NCI-H460 (cell line): ENCODE results near the gene RAPGEF2. TPM values are rescaled to one million over a fixed set of nuclear protein-coding genes. Genes with fewer than 3 reads are reported as not detected.
A peak's percentile ranks its signal among the peaks of the same experiment; 100 is the strongest.
"Not testable (repeated sequence)": the region's sequence is repeated elsewhere in the genome, so short reads cannot be mapped to it uniquely, and the experiment has no call there.

Experiments
- DNase-seq: peaks from one replicate; pipeline ENCODE4 v3.0.0-alpha.2; 2016; ENCODE audit warnings: low read depth; ENCODE audit errors: extremely low read depth
- total RNA-seq: library from RNA; depleted of rRNA; stranded (reverse); fragments of >200 nt; shearing (Covaris generic); gene quantifications from 2 replicates; pipeline ENCODE4 v1.2.3, GENCODE V29; 2014

Gene RAPGEF2
- total RNA-seq, 1 experiment from 2014 or later, result 69.5 TPM

DNA sequence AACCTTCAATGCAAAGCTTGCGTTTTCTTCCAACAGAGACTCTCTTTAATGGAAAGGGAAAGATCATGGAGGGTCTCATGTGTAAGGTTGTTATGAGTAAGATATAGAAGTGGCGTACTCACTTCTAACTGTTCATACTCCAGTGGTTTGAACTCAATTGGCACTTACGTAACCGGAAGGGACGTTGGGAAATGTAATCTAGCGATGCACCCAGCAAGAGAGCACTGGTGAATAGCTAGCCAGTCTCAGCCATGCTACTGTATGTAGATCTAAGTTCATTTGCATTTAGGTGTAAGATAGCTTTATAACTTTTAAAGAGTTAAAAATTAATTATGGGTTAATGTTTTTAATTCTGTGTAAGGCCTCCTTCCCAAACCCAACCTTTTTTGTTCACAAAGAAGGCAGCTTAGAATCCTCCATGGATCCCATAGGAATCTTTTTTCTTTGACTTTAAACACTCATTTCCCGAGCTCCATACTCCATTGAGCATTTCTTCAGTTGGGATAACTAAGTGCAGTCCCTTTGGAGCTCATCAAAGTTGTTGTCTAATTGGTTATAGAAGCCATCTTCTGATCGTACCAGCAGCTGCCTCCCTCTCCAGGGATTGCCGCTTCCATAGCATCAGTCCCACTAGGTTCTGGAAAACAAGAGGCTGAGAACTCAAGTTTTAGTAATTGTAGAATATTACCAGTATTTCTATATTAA lies 191.1 kb downstream of the RAPGEF2 start:
- DNase-seq, result no peak

DNA sequence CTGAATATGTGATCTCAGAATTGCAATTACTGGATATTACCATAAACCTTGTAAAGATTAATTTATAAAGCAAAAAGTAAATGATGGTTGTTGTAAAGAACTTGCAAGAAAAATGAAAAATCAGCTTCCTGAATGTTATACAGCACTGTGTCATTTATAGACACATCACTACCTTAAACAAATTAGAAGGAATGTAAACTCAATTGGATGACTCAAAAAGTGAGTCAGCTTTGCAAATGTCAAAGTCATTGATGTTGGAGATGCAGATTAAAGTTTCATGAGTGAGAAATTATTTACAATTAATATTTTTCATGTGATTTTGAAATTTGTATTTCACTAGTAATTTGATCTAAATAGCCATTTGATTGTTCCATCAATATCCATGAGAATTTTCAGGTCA lies 193.2 kb downstream of the RAPGEF2 start:
- peak; percentile 44 for DNase-seq

DNA sequence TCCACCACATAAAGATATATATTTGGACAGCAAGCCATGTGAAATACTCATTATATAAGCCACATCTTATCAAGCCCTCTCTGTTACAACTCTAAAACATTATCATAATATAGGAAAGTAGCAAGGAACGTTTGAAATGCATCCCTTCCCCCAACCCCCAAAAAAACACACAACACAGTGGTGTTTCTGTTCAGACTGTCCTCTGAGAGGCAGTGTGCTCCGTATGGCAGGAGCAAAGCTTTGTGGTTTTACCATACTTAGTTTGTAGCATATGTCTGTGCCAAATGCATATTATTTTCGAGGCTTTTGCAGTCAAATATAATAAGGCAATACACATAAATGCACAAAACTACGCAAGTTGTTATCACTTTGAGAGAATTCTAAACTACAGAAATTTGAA lies 194.2 kb downstream of the RAPGEF2 start:
- DNase-seq, result no peak

DNA sequence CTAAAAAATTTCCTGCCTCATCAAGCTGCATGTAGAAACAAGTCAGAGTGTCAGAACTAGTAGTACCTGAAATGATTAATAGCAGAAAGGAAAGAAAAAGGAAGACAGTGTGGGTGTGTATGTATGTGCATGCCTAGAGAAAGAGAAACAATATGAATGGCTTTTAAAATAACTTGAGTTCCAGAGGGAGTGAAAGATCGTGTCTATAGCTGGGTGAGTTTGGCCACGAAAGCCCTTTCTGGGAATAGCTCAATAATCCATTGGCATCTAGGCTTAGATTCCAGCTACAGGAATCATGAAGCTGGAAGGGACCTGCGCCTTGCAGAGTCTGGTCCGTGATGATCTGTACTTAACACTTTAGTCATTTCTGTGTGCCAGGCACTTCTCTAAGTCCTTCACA lies 195.6 kb downstream of the RAPGEF2 start:
- no peak for DNase-seq

DNA sequence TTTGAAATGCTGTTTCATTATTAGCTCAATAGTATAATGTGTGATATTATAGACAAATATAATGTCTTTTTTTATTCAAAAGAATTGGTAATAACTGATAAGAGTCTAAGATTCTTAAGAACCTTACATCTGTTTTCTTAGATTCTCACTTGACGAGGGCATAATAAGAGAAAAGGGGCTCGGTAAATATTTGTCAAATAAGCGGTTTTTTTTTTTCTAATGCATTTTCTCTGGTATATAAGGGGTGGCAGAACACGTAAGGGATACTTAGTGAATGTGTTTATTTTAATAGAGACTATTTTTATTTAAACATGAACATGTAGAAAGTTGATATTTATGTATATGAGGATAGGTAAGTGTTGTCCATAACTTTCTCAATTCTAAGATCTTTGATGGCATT lies 200.6 kb downstream of the RAPGEF2 start:
- DNase-seq, result no peak

DNA sequence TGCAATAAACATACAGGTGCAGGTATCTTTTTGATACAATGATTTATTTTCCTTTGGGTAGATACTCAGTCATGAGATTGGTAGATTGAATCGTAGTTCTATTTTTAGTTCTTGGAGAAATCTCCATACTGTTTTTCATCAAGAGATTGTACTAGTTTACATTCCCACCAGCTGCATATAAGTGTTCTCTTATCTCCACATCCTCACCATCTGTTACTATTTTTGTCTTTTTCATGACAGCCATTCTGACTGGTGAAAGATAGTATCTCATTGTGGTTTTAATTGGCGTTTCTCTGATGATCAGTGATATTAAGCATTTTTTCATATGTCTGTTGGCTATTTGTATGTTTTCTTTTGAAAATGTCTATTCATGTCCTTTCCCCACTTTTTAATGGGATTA lies 202.2 kb downstream of the RAPGEF2 start:
- no peak for DNase-seq

DNA sequence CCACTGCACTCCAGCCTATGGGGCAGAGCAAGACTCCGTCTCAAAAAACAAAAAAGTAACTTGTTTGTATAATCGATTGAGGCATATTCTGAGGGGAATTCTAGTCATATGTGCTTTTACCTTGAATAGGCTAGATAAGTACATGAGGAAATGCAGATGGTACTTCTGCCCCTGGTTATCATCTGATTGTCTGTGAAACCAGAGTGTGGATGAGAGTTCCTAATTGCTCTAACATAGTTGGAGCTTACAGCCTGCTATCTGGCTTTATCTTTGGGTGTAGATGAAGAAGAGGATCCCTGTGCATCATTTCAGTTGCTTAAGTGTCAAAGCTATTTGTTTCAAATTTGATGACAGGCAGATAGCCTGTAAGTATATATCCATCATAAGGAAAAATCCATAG lies 205.1 kb downstream of the RAPGEF2 start:
- DNase-seq, result no peak

DNA sequence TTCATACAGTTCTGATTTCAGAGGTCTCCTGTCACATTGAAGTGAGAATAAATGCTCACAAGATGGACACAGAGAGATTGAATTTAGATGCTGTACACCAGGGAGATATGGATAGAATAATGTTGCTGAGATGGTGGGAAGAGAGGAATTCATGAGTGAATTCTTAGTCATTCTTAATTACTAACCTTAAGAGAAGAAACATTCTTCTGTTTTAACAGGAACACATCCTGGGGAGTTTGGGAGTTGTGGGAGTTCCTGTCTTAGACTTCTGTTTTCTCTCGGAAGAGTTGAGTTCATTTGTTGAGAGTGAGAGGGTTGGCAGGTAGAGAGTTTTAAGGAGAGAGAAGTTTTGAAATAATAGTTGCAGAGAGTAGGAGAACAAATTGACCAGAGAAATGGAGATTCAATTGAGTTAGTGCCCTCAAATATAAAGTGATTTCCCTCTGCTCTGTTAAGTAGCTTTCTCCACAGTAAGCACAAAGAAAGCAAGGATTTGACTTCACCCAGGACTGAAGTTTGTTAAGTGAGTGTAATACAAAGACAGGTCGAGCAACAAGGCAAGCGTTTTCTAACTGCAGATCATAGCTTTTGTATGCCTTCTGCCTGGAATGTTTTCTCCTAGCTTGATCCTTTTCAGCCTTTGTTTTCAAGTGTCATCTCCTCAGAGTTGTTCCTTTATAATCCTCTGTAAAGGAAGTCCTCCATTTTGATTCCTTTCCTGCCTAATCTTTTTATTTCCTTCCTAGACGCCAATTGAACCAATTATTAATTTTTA lies 205.9 kb downstream of the RAPGEF2 start:
- DNase-seq, result no peak

DNA sequence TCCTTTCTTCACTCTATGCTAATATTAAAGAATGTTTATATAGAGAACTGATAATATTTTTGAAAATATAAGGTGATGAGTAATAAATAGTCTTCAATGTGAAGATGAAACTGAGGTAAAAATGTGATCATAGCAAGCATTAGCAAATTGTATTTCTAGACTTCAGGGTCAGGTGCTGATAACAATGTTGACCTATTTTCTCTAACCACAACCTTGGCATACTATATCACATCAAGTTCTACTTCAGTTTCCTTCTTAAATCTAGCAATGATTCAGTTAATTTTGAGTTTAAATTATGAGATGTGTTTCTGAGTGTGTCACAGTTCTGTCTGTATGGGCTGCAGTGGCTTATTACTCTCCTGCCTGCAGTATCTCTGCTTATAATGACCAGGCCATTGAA lies 209.4 kb downstream of the RAPGEF2 start:
- no peak for DNase-seq

DNA sequence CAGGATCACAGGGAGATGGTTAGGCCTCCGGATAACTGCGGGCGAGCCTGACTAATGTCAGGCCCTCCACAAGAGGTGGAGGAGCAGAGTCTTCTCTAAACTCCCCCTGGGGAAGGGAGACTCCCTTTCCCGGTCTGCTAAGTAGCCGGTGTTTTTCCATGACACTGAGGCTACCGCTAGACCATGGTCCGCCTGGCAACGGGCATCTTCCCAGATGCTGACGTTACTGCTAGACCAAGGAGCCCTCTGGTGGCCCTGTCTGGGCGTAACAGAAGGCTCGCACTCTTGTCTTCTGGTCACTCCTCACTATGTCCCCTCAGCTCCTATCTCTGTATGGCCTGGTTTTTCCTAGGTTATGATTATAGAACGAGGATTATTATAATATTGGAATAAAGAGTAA lies 213.0 kb downstream of the RAPGEF2 start:
- not testable (repeated sequence) for DNase-seq

DNA sequence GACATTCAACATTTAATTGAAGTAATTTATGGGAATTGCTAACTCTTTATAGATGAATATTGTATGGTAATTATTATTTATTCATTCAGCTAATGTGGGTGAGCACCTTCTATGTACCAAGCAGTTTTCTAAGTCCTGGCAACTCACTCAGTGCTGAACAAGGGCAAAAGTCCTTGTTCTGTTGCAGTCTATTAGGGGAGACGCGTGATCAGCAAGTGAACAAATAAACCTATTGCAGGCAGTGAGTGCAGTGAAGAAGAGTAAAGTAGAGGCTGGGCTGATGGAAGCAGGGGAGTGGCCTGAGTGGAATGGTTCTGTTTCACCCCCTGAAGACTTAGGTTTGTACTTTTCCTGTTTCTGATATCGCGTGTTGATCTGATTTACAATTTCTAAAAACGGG lies 214.3 kb downstream of the RAPGEF2 start:
- DNase-seq, result no peak

DNA sequence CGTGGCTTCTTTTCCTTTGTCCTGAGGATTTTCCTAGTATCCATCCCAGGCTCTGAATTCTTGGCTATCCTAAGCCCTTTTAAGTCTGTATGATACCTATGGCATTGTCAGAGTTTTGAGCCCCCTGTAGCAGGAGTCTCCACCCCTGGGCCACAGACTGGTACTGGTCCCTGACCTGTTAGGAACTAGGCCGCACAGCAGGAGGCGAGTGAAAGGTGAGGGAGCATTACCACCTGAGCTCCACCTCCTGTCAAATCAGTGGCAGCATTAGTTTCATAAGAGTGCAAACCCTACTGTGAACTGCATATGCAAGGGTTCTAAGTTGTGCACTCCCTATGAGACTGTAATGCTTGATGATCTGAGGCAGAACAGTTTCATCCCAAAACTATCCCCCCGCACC lies 216.1 kb downstream of the RAPGEF2 start:
- no peak for DNase-seq

DNA sequence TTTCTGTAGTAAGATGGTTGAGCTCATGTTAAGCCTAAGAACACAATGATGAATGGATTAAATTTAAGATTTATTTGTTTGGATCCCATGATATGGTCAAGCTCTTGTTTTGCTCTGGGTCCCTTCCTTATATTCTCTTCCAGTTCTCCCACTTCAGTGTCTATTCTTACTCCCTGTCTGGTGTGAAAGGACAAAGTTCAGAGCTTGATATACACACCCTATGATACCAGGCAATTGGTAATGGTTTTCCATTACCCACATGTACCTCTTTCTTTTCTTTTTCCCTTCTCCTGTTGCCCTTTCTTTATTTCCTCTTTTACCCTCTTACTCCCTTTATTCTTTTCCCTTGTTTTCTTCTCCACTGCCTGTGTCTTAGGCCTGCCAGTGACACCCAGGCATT lies 223.6 kb downstream of the RAPGEF2 start:
- no peak for DNase-seq

DNA sequence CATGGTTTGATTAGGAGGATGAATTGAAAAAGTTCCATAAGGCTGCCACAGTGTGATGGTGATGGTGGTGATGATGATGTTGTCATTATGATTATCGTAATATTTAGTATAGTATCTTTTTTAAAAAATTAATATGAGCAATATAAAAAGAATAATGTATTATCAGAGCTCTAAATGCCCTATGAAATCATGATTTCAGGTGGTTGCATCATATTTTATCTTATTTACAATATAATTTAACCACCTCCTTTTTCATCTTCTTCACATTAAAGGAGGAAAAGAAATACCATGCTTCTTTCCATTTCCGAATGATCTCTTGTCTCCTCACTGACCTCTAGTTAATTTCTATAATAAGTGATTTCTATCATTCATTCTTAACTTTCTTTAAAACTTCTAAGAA lies 225.9 kb downstream of the RAPGEF2 start:
- DNase-seq, result peak; percentile 3

DNA sequence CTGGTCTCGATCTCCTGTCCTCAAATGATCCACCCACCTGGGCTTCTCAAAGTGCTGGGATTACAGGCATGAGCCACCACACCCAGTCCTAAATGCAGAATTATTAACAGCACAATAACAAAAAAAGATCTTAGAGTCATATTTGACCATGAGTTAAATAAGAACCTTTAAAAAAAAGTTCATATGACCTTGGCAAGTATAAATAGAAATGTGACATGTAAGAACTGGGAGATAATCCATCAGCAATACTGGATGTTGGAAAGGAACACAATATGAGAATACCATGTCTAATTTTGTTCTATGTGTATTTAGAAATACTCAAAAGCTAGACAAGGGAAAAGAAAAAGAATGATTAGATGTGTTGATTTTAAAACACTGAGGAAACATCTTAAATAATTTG lies 231.6 kb downstream of the RAPGEF2 start:
- DNase-seq, result no peak

DNA sequence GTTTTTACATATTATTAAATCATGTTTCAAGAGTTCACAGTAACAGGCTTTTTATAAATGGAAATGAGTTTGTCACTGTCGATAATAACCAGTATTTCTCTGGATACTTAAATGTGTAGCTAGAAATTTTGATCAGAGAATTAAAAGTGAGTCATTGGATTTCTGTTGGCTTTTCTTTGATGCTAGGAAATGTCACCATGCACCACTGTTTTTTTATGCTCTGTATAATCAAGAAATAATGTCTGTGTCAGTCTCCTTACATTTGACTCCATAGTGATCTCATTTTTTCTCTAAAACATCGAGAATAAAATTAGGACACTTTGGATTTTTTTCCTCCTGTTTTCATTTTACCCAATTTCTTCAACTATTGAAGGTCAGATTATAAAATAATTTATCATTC lies 234.2 kb downstream of the RAPGEF2 start:
- no peak for DNase-seq

DNA sequence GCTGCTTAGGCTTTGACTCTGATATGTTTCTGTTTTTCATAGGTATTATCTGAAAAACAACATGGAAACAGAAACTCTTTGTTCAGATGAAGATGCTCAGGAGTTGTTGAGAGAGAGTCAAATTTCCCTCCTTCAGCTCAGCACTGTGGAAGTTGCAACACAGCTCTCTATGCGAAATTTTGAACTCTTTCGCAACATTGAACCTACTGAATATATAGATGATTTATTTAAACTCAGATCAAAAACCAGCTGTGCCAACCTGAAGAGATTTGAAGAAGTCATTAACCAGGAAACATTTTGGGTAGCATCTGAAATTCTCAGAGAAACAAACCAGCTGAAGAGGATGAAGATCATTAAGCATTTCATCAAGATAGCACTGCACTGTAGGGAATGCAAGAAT lies 238.6 kb downstream of the RAPGEF2 start:
- DNase-seq, result no peak

DNA sequence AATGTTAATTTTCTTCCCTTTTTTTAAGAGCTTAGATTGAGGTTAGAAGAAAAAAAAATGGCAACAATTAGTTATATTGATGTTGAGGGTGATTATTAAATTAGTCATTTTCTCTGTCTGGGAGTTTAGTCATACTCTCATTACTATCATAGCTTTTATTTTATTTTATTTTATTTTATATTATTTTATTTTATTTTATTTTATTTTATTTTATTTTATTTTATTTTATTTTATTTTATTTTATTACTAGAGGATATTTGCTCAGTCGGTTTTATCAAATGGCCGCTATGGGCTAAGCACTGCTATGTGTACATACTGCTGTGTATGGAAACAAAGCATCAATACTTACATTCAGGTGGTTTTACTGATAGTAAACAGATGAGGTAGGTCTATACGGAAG lies 239.5 kb downstream of the RAPGEF2 start:
- DNase-seq, result no peak

DNA sequence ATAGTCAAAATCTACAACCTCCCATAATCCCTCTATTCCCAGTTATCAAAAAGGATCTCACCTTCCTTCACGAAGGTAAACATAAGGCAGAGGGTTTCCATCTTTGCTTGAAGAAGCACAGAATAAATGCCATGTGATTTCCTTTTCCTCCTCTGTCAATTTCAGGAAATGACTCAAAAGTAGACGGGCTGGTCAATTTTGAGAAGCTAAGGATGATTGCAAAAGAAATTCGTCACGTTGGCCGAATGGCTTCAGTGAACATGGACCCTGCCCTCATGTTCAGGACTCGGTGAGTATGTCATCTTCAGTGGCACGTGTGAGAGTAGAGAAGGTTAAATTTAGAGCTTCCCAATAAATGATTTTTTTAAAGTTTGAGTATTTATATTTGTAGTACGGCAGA lies 240.2 kb downstream of the RAPGEF2 start:
- no peak for DNase-seq

DNA sequence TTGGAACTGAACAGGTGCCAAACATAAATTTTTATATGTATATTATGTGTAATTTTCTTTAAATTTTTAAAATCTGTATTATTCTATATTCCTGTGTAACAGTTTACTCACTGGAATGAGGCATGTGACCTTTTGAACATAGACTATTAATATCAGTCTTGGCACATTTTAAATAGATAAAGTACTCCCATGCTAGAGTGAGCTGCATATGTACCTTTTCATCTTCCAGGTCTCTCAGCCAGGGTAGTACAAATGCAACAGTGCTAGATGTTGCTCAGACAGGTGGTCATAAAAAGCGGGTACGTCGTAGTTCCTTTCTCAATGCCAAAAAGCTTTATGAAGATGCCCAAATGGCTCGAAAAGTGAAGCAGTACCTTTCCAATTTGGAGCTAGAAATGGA lies 242.0 kb downstream of the RAPGEF2 start:
- no peak for DNase-seq

DNA sequence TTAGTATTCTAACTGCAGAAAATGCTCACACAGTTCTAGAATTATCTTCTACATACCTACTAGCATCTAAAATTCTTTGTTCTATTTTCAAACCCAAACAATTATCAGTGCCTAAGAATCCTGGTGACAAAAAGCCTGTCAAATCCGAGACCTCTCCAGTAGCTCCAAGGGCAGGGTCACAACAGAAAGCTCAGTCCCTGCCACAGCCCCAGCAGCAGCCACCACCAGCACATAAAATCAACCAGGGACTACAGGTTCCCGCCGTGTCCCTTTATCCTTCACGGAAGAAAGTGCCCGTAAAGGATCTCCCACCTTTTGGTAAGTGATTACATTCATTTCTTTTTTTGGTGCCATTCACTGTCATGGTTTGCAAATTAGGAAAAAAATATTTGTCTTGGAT lies 243.8 kb downstream of the RAPGEF2 start:
- no peak for DNase-seq

DNA sequence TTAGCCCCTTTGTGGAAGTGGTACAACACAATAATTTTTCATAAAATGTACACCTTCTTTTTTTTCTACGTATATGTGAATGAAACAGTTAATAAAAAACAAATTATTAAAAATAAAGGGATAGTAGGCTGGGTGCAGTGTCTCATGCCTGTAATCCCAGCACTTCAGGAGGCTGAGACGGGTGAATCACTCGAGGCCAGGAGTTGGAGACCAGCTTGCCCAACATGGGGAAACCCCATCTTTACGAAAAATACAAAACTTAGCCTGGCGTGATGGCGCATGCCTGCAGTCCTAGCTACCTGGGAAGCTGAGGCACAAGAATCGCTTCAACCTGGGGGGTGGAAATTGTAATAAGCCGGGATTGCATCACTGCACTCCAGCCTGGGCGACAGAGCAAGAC lies 244.9 kb downstream of the RAPGEF2 start:
- no peak for DNase-seq
